T-helper 2 cell treated with Interferon-gamma antibody and Interleukin-4, amounts not matched to agents 5 μg/mL and 100 μg/mL, for 36 hours (primary cell): ENCODE measurements around the gene COL16A1.

Experiments
- DNase-seq: peaks from one replicate; pipeline ENCODE4 v3.0.0; 2021; ENCODE audit warnings: low spot score
- H3K27ac Mint-ChIP-seq: one replicate; pipeline ENCODE4 v1.8.0; 2021; ENCODE audit warnings: mild to moderate bottlenecking, mixed read lengths
- H3K27me3 Mint-ChIP-seq: one replicate; pipeline ENCODE4 v1.8.0; 2021; ENCODE audit warnings: low read depth, mixed read lengths
- H3K36me3 Mint-ChIP-seq: one replicate; pipeline ENCODE4 v1.8.0; 2021; ENCODE audit warnings: low read depth, mixed read lengths
- H3K4me1 Mint-ChIP-seq: one replicate; pipeline ENCODE4 v1.8.0; 2021; ENCODE audit warnings: low read depth, mixed read lengths
- H3K4me3 Mint-ChIP-seq: one replicate; pipeline ENCODE4 v1.8.0; 2022; ENCODE audit warnings: mild to moderate bottlenecking, moderate library complexity, mixed read lengths
- H3K9me3 Mint-ChIP-seq: one replicate; pipeline ENCODE4 v1.8.0; 2021; ENCODE audit warnings: mixed read lengths

COL16A1 gene

GRCh38 chr1:31677401-31677800 is 26.4 kb downstream of the COL16A1 start:
- H3K4me1 Mint-ChIP-seq: no peaks in the 10 kb centered on the region
- no peak overlapping the region for H3K4me3 Mint-ChIP-seq
- no peaks in the 10 kb centered on the region for H3K27me3 Mint-ChIP-seq
- no peaks in the 10 kb centered on the region for H3K9me3 Mint-ChIP-seq
- DNase-seq: no peak
- H3K27ac Mint-ChIP-seq: no peak overlapping the region
- H3K36me3 Mint-ChIP-seq: no peaks in the 10 kb centered on the region

DNA sequence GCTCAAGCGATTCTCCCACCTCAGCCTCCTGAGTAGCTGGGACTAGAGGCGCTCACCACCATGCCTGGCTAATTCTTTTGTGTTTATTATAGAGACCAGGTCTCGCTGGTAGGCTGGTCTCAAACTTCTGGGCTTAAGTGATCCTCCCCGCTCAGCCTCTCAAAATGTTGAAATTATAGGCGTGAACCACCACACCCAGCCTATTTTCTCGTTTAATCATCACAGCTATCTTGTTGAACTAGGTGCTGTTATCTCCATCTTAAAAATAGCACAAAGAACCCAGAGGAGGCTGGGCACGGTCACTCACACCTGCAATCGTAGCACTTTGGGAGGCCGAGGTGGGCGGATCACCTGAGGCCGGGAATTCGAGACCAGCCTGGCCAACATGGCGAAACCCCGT is 28.1 kb downstream of the COL16A1 start:
- no peaks in the 10 kb centered on the region for H3K9me3 Mint-ChIP-seq
- no peak overlapping the region for H3K27ac Mint-ChIP-seq

GRCh38 chr1:31675161-31675560 is 28.7 kb downstream of the COL16A1 start:
- Mint-ChIP-seq H3K27me3 (peaks cover 8% of the 10 kb centered on the region), H3K4me3 (no peak overlapping the region), H3K27ac (no peak overlapping the region), H3K4me1 (peaks cover 2% of the 10 kb centered on the region), H3K36me3 (no peaks in the 10 kb centered on the region), H3K9me3 (no peaks in the 10 kb centered on the region)
- no peak for DNase-seq

More for the DNA sequence above, 28.1 kb downstream of the COL16A1 start:
- no peaks in the 10 kb centered on the region for H3K4me1 Mint-ChIP-seq
- H3K27me3 Mint-ChIP-seq: peaks cover 4% of the 10 kb centered on the region
- DNase-seq: no peak
- no peaks in the 10 kb centered on the region for H3K36me3 Mint-ChIP-seq
- H3K4me3 Mint-ChIP-seq: no peak overlapping the region

DNA sequence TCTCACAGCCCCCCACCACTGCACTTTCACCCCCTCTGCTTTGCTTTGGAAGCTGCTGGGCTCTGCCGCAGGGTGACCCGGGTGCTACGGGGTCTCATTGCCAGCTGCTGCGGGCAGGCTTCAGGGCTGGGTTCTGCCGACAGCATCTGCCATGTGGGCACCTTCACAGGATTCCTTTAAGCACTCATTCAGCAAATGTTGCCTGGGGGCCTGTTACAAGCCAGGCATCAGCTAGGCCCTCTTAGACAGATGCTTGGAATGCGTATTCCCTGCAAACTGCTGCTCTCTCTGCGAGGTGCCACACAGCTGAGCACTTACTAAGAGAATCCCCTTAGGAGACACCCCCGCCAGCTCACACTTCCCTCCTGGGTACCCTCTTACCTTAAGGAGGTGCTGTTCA is 29.2 kb downstream of the COL16A1 start:
- H3K27me3 Mint-ChIP-seq: peaks cover 13% of the 10 kb centered on the region

GRCh38 chr1:31673433-31673832 is 30.4 kb downstream of the COL16A1 start:
- Mint-ChIP-seq H3K4me1 (peaks cover 4% of the 10 kb centered on the region), H3K4me3 (no peak overlapping the region), H3K27me3 (peaks cover 23% of the 10 kb centered on the region), H3K9me3 (no peaks in the 10 kb centered on the region), H3K36me3 (no peaks in the 10 kb centered on the region), H3K27ac (no peak overlapping the region)
- DNase-seq: no peak

More for the DNA sequence above, 29.2 kb downstream of the COL16A1 start:
- Mint-ChIP-seq H3K27ac (no peak overlapping the region), H3K4me3 (no peak overlapping the region), H3K9me3 (no peaks in the 10 kb centered on the region), H3K4me1 (peaks cover 4% of the 10 kb centered on the region), H3K36me3 (no peaks in the 10 kb centered on the region)
- DNase-seq: no peak

DNA sequence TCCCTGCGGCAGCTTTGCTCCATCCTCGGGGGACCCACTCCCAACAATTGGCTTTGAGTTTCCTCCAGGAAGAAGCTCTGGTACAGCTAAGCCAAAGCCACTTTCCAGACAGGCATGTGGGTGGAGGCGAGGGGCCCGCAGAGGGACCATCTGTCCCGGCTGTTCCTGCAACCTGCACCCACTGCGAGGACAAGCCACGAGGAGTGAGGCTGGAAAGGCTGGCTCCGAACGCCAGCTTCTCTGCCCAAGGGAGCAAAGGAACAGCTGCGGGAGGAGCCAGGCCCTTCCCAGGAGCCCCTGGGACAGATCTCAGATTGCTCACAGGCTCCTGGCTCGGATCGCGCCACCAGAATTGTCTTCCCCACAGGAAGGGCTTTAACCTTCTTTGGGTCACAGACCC is 30.8 kb downstream of the COL16A1 start:
- Mint-ChIP-seq H3K27ac (no peak overlapping the region), H3K9me3 (no peaks in the 10 kb centered on the region), H3K4me3 (no peak overlapping the region), H3K36me3 (no peaks in the 10 kb centered on the region), H3K27me3 (peaks cover 23% of the 10 kb centered on the region), H3K4me1 (peaks cover 4% of the 10 kb centered on the region)
- DNase-seq: no peak

DNA sequence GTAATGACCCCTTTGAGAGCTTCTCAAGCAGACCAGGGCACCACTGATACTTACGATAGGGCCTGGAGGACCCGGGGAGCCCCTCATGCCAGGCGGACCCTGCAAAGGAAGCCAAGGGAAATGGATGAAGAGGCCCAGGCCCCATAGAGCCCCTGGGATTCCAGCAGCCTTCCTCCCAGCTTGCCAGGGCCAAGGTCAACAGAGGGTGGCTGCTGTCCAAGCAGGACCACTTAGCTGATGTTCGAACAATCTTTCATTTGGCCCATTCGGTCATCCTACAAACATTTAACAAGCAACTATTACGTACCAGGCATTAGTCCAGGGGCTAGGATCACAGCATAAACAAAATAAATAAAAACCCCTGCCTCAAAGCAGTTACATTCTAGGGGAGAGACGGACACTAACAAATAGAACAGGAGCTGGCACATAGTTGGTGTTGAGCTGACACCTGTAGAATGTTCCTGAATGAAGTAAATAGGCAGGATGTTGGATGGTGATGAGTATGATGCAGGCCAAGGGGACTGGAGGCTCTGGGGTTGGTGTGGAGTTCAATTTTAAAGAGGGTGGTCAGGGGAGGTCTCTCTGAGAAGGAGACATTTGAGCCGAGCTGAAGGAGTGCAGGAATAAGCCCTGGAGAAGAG is 32.1 kb downstream of the COL16A1 start:
- Mint-ChIP-seq H3K4me1 (peaks cover 4% of the 10 kb centered on the region), H3K36me3 (no peaks in the 10 kb centered on the region), H3K27ac (no peak overlapping the region), H3K27me3 (peaks cover 23% of the 10 kb centered on the region), H3K4me3 (no peak overlapping the region), H3K9me3 (no peaks in the 10 kb centered on the region)
- no peak for DNase-seq

DNA sequence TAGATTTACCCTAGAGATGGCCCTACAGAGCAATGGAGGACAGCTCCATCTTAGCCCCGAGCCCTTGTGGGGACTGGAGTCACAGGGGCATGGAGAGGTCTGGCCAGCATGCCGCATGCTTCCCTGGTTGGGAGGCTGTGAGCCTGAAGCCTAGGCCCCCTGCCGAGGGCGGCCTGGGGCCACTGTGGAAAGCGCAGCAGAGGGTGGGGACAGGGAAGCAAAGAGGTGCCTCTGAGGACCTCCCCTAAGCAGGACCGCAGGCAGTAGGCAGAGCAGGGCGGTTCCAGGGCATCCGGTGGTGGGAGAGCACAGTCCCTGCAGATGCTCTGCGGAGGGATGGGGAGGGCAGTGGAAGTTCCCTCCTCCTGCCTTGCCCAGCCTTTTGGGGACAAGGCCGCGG is 32.7 kb downstream of the COL16A1 start:
- H3K4me3 Mint-ChIP-seq: no peak overlapping the region
- H3K9me3 Mint-ChIP-seq: no peaks in the 10 kb centered on the region
- peaks cover 23% of the 10 kb centered on the region for H3K27me3 Mint-ChIP-seq
- H3K27ac Mint-ChIP-seq: no peak overlapping the region
- H3K36me3 Mint-ChIP-seq: no peaks in the 10 kb centered on the region
- peaks cover 4% of the 10 kb centered on the region for H3K4me1 Mint-ChIP-seq
- DNase-seq: no peak

DNA sequence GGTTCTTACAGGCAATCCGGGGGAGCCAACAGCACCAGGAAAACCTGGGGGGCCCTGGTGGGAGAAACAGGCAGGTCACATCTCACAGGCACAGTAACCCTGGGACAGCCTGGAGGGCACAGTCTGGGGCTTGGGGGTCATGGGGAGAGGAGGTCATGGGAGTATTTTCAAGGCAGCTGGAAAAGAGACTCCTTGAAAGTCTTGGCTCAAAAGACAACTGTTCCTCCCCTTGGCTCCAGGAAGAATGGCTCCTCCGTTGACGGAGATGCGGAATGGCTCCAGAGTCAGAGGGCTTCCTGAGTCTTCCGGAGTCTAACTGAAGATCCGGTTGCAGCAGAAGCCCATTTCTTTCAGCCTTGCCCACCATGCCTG is 33.2 kb downstream of the COL16A1 start:
- no peak overlapping the region for H3K4me3 Mint-ChIP-seq

DNA sequence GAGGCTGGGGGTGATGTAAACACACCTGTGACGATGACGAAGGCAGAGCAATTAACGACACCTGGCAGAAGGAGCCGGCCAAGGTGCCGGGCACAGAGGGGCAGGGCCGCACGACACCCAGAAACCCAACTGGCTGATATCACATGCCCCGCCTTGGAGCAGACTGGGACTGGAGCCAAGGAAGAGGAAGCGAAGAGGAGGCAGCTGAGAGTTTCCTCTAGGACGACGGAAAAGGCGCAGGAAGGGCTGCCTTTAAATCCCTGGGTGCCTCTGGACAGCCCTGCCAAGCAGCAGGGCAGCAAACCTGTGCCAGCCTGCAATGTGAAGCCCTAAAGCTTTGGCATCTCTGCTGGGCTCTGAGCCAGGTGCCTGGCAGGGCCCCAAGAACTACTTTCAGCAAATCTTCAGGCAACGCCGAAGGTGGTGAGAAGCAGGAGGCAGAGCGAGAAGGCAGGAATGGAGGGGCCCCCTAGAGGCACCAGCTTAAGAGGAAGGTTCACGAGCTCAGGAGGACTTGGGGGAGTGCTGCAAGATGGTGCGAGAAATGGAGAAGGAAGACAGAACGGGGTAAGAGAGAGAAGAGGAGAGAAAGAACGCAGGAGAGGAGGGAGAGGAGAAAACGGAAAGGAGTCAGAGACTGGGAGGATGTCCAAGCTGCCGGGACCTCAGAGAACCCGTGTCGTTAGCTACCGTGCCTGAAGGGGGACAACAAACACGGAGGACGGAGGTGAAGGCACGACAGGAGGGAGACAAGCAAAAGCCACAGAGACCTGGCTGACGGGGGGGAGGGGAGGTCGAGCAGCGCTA is 33.8 kb downstream of the COL16A1 start:
- Mint-ChIP-seq H3K4me3 (peak overlapping the region; percentile 31), H3K36me3 (no peaks in the 10 kb centered on the region), H3K27me3 (peaks cover 23% of the 10 kb centered on the region), H3K27ac (no peak overlapping the region), H3K4me1 (peaks cover 4% of the 10 kb centered on the region), H3K9me3 (no peaks in the 10 kb centered on the region)
- DNase-seq: no peak

More for the DNA sequence above, 33.2 kb downstream of the COL16A1 start:
- no peak for DNase-seq
- H3K4me1 Mint-ChIP-seq: peaks cover 4% of the 10 kb centered on the region
- H3K9me3 Mint-ChIP-seq: no peaks in the 10 kb centered on the region
- H3K36me3 Mint-ChIP-seq: no peaks in the 10 kb centered on the region
- H3K27me3 Mint-ChIP-seq: peaks cover 23% of the 10 kb centered on the region
- no peak overlapping the region for H3K27ac Mint-ChIP-seq

DNA sequence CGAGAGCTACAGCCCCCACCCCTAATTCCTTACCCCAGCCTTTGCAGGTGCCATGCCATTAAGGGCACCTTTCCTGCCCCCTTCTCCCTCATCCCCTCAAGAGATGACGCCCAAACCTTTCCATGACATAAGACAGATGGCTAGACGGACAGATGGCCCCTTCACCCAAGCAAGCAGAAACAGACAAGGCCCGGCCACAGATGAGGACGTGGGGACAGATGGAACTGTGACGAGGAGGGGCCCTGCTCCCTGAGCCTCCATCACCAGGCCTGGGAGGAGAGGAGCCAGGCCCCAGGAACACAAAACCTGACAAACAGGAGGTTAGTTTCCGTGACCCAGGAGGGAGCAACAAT is 34.4 kb downstream of the COL16A1 start:
- Mint-ChIP-seq H3K4me3 (no peak overlapping the region), H3K27me3 (peaks cover 23% of the 10 kb centered on the region), H3K9me3 (no peaks in the 10 kb centered on the region), H3K27ac (no peak overlapping the region), H3K4me1 (peaks cover 4% of the 10 kb centered on the region), H3K36me3 (no peaks in the 10 kb centered on the region)
- DNase-seq: no peak

GRCh38 chr1:31668303-31668883 is 35.4 kb downstream of the COL16A1 start:
- Mint-ChIP-seq H3K36me3 (no peaks in the 10 kb centered on the region), H3K27me3 (peaks cover 26% of the 10 kb centered on the region), H3K4me3 (no peak overlapping the region), H3K27ac (no peak overlapping the region), H3K9me3 (no peaks in the 10 kb centered on the region), H3K4me1 (peaks cover 4% of the 10 kb centered on the region)
- no peak for DNase-seq

DNA sequence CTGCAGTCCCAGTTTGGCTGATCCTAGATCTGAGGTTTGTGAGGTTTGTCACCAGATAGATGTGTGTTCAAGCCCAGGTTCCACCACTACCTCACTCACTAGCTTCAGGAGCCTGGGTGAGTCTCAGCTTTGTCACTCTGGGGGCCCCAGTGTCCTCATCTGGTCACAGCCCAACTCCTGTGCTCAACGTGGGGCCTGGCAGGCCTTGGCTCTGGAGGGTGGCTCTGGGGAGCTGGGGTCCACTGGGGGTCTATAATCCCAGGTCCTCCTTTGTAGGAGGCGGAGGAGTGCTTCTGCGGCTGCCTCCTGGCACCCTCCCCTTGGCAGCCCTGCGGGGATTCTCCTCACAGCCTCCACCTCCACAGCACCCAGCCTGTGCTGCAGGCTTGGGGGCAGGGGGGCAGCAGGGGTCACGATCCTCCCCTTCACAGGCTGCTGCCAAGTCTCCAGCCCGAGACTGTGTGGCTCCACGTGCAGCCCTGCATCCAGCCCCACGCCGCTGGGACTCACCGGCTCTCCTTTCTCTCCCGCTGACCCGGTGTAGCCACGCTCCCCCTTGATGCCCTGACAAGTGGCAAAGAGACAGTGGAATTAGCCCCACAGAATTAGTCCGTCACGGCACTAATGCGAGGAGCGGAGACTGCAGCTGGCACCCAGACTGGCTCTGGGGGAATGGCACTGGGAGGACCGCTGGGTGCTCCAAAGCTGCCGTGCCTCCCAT is 36.6 kb downstream of the COL16A1 start:
- no peak for DNase-seq
- Mint-ChIP-seq H3K4me1 (peaks cover 4% of the 10 kb centered on the region), H3K4me3 (no peak overlapping the region), H3K27me3 (peaks cover 26% of the 10 kb centered on the region), H3K27ac (no peak overlapping the region), H3K36me3 (no peaks in the 10 kb centered on the region), H3K9me3 (no peaks in the 10 kb centered on the region)
